SH-SY5Y (cell line): ENCODE results near the gene IPO11.

Experiments used
- GATA2 ChIP-seq: IDR thresholded peaks from 2 replicates; pipeline ENCODE4 v1.6.1; 2011; ENCODE audit warnings: mild to moderate bottlenecking, low read depth, low read length
- GATA3 ChIP-seq: IDR thresholded peaks from 2 replicates; pipeline ENCODE4 v1.6.1; 2011; ENCODE audit warnings: low read depth, mild to moderate bottlenecking, low read length, moderate library complexity

DNA sequence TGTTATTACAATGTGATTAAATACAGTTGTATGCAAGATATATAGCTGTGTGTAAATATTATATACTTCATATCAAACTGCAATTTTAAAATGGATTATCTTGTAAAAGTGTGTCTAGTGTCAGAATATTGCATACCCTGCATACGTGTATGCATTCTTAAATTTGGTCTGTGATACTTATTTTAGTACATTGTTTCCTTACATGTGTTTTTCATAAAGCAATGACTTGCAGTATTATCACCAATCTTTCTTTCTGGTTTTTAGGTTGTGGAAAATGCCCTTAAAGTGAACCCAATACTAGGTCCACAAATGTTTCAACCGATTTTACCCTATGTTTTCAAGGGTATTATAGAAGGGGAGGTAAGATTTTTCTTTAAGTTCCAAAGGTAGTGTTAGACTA is 137.5 kb downstream of the IPO11 start:
- TF ChIP-seq GATA2 = no peak
- no peak for TF ChIP-seq GATA3
